Endothelial cell of umbilical vein (primary cell): ENCODE data around the gene GPATCH11. TPM values are rescaled to one million over a fixed set of nuclear protein-coding genes. Genes with fewer than 3 reads are reported as not detected.

Experiments
- BruUV-seq: library from RNA; stranded (reverse); fragments of 400-500 nt; replicated peaks from 2 replicates; lab custom pipeline; 2021; lab: Mats Ljungman, UMichigan
- CTCF ChIA-PET: fragments of 300-600, 350-600 bp; sonication (Branson Sonifier 250); formaldehyde crosslinking; loops from one replicate; lab custom pipeline; 2021; ENCODE audit warnings: antibody characterized with exemption, inconsistent platforms; lab: Charles Lee
- POLR2A ChIA-PET: fragments of 300-600, 350-600 bp; sonication (Branson Sonifier 250); formaldehyde crosslinking; loops from one replicate; lab custom pipeline; 2021; ENCODE audit warnings: antibody characterized with exemption, inconsistent platforms; lab: Charles Lee
- DNase-seq: peaks from one replicate; pipeline ENCODE4 v3.0.0-alpha.2; 2011; ENCODE audit warnings: low read depth, low spot score
- FAIRE-seq: peaks from 2 replicates; lab custom pipeline; 2011; peaks lifted over from hg19 to GRCh38; lab: Jason Lieb, UNC
- H2AFZ ChIP-seq: 2 replicates; pipeline ENCODE4 v1.6.0; 2012; ENCODE audit warnings: low read depth, low read length, control low read depth, inconsistent platforms
- H3K27ac ChIP-seq: 2 replicates; pipeline ENCODE4 v1.5.1; 2011; ENCODE audit warnings: low read depth, mild to moderate bottlenecking, control low read depth, low read length, moderate library complexity; ENCODE audit not compliant: insufficient read depth
- H3K27me3 ChIP-seq, 2 experiments: 2 replicates each; pipeline versions ENCODE4 v1.6.0 to v1.6.1; 2011; ENCODE audit warnings: low read length in 2 of 2, mixed read lengths in 1 of 2; ENCODE audit not compliant: control insufficient read depth in 2 of 2, insufficient read depth in 2 of 2
- H3K36me3 ChIP-seq, 2 experiments: 2 replicates in 1 of 2; 3 replicates in 1 of 2; pipeline ENCODE4 v1.5.1; 2011; ENCODE audit warnings: low read length in 2 of 2, mild to moderate bottlenecking in 1 of 2, moderate library complexity in 1 of 2; ENCODE audit not compliant: control insufficient read depth in 2 of 2, insufficient read depth in 2 of 2; ENCODE audit errors: extremely low read depth in 1 of 2
- H3K4me1 ChIP-seq: 3 replicates; pipeline ENCODE4 v1.5.1; 2011; ENCODE audit warnings: mild to moderate bottlenecking, low read length; ENCODE audit not compliant: control insufficient read depth, insufficient read depth; ENCODE audit errors: extremely low read depth
- H3K4me2 ChIP-seq: 2 replicates; pipeline ENCODE4 v1.6.1; 2011; ENCODE audit warnings: low read length, control low read depth, mixed read lengths; ENCODE audit not compliant: insufficient read depth
- H3K4me3 ChIP-seq, 3 experiments: fragments of 200-600 bp in 1 of 3; sonication (generic), shearing (Covaris generic) in 1 of 3; replicated peaks in 1 of 3; 2 replicates each; pipeline ENCODE4 v1.5.1; 2011 to 2016; ENCODE audit warnings: control low read depth in 3 of 3, low read length in 3 of 3, mild to moderate bottlenecking in 2 of 3, inconsistent platforms in 1 of 3, low read depth in 1 of 3, moderate library complexity in 1 of 3; ENCODE audit not compliant: insufficient read depth in 1 of 3
- H3K79me2 ChIP-seq: 2 replicates; pipeline ENCODE4 v1.6.0; 2012; ENCODE audit warnings: low read length, inconsistent platforms; ENCODE audit not compliant: control insufficient read depth, insufficient read depth
- H3K9ac ChIP-seq: replicated peaks from 2 replicates; pipeline ENCODE3; 2011; ENCODE audit warnings: low read length, control low read depth; ENCODE audit not compliant: insufficient read depth; ENCODE audit errors: extremely low read depth
- H3K9me1 ChIP-seq: replicated peaks from 3 replicates; pipeline ENCODE4 v1.6.0; 2011; ENCODE audit warnings: mild to moderate bottlenecking, low read length; ENCODE audit not compliant: control insufficient read depth, insufficient read depth; ENCODE audit errors: extremely low read depth
- H3K9me3 ChIP-seq: replicated peaks from 2 replicates; pipeline ENCODE4 v1.5.1; 2012; ENCODE audit warnings: low read length, inconsistent platforms; ENCODE audit not compliant: control insufficient read depth, insufficient read depth
- H4K20me1 ChIP-seq: replicated peaks from 2 replicates; pipeline ENCODE3; 2011; ENCODE audit warnings: mild to moderate bottlenecking, low read length; ENCODE audit not compliant: control insufficient read depth, insufficient read depth; ENCODE audit errors: extremely low read depth
- CTCF ChIP-seq, 2 donors: IDR thresholded peaks; 1 replicate in 1 of 2; 2 replicates in 1 of 2; pipeline ENCODE4 v1.5.1; 2011; ENCODE audit warnings: low read length in 2 of 2, mild to moderate bottlenecking in 2 of 2, moderate library complexity in 2 of 2, control low read depth in 1 of 2, inconsistent platforms in 1 of 2, low read depth in 1 of 2; ENCODE audit not compliant: insufficient read depth in 1 of 2; ENCODE audit errors: extremely low read depth in 1 of 2
- EZH2 ChIP-seq: IDR thresholded peaks from 2 replicates; pipeline ENCODE4 v1.6.1; 2012; ENCODE audit warnings: borderline replicate concordance, low read depth, mild to moderate bottlenecking, moderate library complexity, low read length, inconsistent platforms; ENCODE audit not compliant: severe bottlenecking
- FOS ChIP-seq: IDR thresholded peaks from 2 replicates; pipeline ENCODE4 v1.6.1; 2011; ENCODE audit warnings: mild to moderate bottlenecking, low read length, moderate library complexity, borderline replicate concordance; ENCODE audit not compliant: insufficient read depth
- GATA2 ChIP-seq: IDR thresholded peaks from 2 replicates; pipeline ENCODE4 v1.7.0; 2011; ENCODE audit warnings: low read depth, mild to moderate bottlenecking, moderate library complexity, mixed read lengths, low read length; ENCODE audit not compliant: insufficient read length, insufficient read depth
- JUN ChIP-seq: IDR thresholded peaks from 2 replicates; pipeline ENCODE4 v1.6.1; 2011; ENCODE audit warnings: borderline replicate concordance, low read depth; ENCODE audit not compliant: insufficient read length, insufficient read depth
- MAX ChIP-seq: IDR thresholded peaks from 2 replicates; pipeline ENCODE4 v1.6.1; 2011; ENCODE audit not compliant: insufficient read depth, insufficient read length
- MYC ChIP-seq: IDR thresholded peaks from one replicate; pipeline ENCODE4 v1.6.1; 2011; ENCODE audit warnings: mild to moderate bottlenecking, low read depth, low read length
- POLR2A ChIP-seq: IDR thresholded peaks from 2 replicates; pipeline ENCODE4 v1.6.1; 2012; ENCODE audit warnings: low read depth, mild to moderate bottlenecking, control low read depth, low read length
- POLR2AphosphoS5 ChIP-seq: IDR thresholded peaks from 2 replicates; pipeline ENCODE4 v1.6.1; 2012; ENCODE audit warnings: low read depth, mild to moderate bottlenecking, control low read depth, low read length, moderate library complexity; ENCODE audit not compliant: insufficient read depth
- dilution Hi-C: fragments of 300-500 bp; cut with MboI; formaldehyde crosslinking; loops from one replicate; pipeline ENCODE4 v1.15.0; 2019; ENCODE audit warnings: low sequenced_read_pairs; ENCODE audit not compliant: extremely low pct_ligation_motif_present
- intact Hi-C: fragments of 100-400 bp; cut with micrococcal nuclease; formaldehyde crosslinking; loops from one replicate; pipeline ENCODE4 v1.10.0; 2022
- polyA plus RNA-seq, 4 experiments: library from polyadenylated mRNA; depleted of rRNA in 3 of 4; stranded (reverse) in 3 of 4; unstranded in 1 of 4; fragments of >200 nt; gene quantifications; 2 replicates each; pipeline versions ENCODE4 v1.2.1 to v1.2.3, GENCODE V29; 2011 to 2012; ENCODE audit warnings: missing spikeins in 1 of 4
- total RNA-seq: library from RNA; stranded (reverse); gene quantifications from 2 replicates; pipeline ENCODE4 v1.2.3, GENCODE V29; 2021

The GPATCH11 gene
- total and polyA plus RNA-seq, 2 donors (not counting 3 experiments of a cell fraction or from before 2014, with no cell fraction given) = 2.1 to 10.2 TPM

GRCh38 chr2:37096568-37096967, 12.2 kb downstream of the GPATCH11 start:
- POLR2A ChIA-PET = no interaction called here
- no peaks in the 10 kb centered on the region for H3K9me1 ChIP-seq
- H4K20me1 ChIP-seq = no peaks in the 10 kb centered on the region
- no peak overlapping the region for H3K4me2 ChIP-seq
- dilution Hi-C loops = no loop called here
- CTCF ChIA-PET = no interaction called here
- no peaks in the 10 kb centered on the region for H3K4me1 ChIP-seq
- no peaks in the 10 kb centered on the region for H3K9me3 ChIP-seq
- no peak for DNase-seq
- no peak overlapping the region for H3K9ac ChIP-seq
- no peak for TF ChIP-seq CTCF (IDR thresholded peaks at IDR 0.05; ENCODE audit: extremely low read depth in 1 of 2, insufficient read depth in 1 of 2, low read depth in 1 of 2, low read length in 2 of 2)
- no peak for TF ChIP-seq EZH2
- TF ChIP-seq POLR2AphosphoS5 = no peak
- TF ChIP-seq MYC = no peak
- TF ChIP-seq JUN = no peak
- no peak for TF ChIP-seq GATA2
- TF ChIP-seq POLR2A = no peak
- no peak for TF ChIP-seq FOS
- no peak for TF ChIP-seq MAX
- no peak for FAIRE-seq
- intact Hi-C loops = no loop called here
- BruUV-seq = no TSS peak
- H3K27me3 ChIP-seq = no peaks in the 10 kb centered on the region
- no peak overlapping the region for H3K4me3 ChIP-seq
- no peaks in the 10 kb centered on the region for H3K79me2 ChIP-seq
- peaks cover 6% of the 10 kb centered on the region in 2 experiments for H3K36me3 ChIP-seq
- no peak overlapping the region for H3K27ac ChIP-seq
- H2AFZ ChIP-seq = no peak overlapping the region
